HG03558 (cell line): ENCODE measurements around the gene SULT1A3.
"Not testable (repeated sequence)": the region's sequence is repeated elsewhere in the genome, so short reads cannot be mapped to it uniquely, and the experiment has no call there.

Experiments
- ATAC-seq: cut with Tn5 transposase; IDR thresholded peaks from one replicate; pipeline ENCODE4 v1.9.1; 2021; ENCODE audit warnings: moderate number of reproducible peaks; ENCODE audit not compliant: unreplicated experiment; ENCODE audit errors: extremely low read depth

Gene SULT1A3

DNA sequence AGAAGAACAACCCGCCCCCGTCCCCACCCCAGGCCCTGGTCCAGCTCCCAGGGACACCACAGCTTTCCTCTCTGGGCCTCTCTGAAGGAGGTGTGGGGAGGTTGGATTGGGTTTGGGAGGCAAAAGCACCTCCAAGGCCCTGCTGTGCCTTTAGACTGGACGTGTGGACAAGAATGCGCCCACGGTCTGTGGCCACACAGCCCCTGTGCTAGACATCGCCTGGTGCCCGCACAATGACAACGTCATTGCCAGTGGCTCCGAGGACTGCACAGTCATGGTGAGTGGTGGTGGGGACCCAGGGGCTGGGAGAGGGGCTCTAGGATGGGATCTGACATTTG, 12.6 kb upstream of the SULT1A3 start:
- ATAC-seq, result no peak

GRCh38 chr16:30186782-30187555, 12.1 kb upstream of the SULT1A3 start:
- no peak for ATAC-seq

- no peak for ATAC-seq
These were observed 11.5 kb upstream of the SULT1A3 start for GRCh38 chr16:30187556-30187865.

- no peak for ATAC-seq
These were observed 11.0 kb upstream of the SULT1A3 start for GRCh38 chr16:30187971-30188561.

DNA sequence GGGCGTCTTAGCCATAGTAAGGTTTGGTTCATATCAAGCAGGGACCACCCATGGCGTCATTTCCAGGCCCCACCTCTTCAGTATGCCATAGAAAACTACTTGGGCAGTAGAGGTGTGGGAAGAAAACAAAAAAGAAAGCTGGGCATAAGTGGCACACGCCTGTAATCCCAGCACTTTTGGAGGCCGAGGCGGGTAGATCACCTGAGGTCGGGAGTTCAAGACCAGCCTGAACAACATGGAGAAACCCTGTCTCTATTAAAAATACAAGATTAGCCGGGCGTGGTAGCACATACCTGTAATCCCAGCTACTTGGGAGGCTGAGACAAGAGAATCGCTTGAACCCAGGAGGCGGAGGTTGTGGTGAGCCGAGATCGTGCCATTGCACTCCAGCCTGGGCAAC, 7.9 kb upstream of the SULT1A3 start:
- ATAC-seq, result not testable (repeated sequence)

DNA sequence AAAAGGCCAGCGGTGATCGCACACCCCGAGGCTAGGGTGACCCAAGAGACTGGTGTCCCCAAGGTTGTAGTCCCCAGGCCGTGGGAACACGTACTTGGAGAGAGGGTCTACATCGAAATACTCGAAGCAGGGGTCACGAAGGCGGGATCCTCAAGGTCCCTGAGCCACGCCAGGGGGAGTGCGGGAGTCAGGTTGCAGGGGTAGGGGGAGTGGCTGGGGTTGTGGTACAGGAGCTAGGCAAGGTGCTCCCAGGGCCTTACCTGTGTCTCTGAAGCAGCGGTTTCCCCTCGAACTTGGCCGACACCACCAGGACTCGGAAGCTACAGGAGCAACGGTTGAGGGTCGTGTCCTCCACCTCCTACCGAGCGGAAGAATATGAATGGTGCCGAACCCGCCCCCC, 6.0 kb upstream of the SULT1A3 start:
- not testable (repeated sequence) for ATAC-seq

- ATAC-seq, result peak; percentile 76
These were observed 5.4 kb upstream of the SULT1A3 start, which contains the start of the genes BOLA2B and SLX1A for GRCh38 chr16:30193615-30194014. Gene BOLA2B (minus strand): TSS chr16:30193666. CDS start chr16:30193595, 71 bp downstream. Gene SLX1A (plus strand): TSS chr16:30193875. CDS start chr16:30194085, 210 bp downstream.

- peak; percentile 26 for ATAC-seq
These were observed 4.7 kb upstream of the SULT1A3 start for GRCh38 chr16:30194172-30194925.

DNA sequence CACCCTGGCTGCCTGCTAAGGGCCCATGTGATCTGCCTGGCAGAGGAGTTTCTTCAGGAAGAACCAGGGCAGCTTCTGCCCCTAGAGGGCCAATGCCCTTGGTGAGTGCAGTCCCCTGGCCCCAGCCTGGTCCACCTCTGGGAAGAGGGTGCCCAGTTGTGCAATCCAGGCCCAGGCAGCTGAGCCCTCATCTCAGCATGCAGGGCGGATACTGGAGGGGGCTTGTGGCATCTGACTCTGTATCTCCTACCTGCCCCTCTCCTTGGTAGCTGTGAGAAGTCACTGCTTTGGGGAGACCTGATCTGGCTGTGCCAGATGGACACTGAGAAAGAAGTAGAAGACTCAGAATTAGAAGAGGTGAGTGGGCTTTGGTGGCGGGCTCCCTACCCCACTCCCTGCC, 2.1 kb upstream of the SULT1A3 start:
- not testable (repeated sequence) for ATAC-seq

- not testable (repeated sequence) for ATAC-seq
These were observed 721 bp downstream of the SULT1A3 start for GRCh38 chr16:30199608-30200343.

- not testable (repeated sequence) for ATAC-seq
These were observed 6.6 kb downstream of the SULT1A3 start for GRCh38 chr16:30205541-30206236.

DNA sequence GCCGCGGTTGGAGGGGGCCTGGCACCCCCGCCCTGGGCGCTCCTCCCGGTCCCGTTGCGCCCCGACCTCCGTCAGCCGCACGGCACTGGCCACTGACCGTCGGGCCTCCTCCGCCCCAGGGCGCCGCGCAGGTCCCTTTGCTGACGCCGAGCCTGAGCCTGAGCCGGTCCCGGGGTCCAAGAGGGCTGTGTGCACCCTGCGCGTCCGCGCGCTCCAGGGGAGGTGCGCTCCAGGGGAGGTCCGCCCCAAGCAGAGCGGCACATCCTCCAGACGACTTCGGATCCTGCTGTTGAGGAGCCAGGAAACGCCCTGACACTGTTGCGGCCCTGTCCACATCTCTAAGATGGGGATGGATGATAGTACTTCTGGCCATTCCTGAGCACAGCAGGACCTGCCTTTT, 7.2 kb downstream of the SULT1A3 start:
- ATAC-seq, result not testable (repeated sequence)

DNA sequence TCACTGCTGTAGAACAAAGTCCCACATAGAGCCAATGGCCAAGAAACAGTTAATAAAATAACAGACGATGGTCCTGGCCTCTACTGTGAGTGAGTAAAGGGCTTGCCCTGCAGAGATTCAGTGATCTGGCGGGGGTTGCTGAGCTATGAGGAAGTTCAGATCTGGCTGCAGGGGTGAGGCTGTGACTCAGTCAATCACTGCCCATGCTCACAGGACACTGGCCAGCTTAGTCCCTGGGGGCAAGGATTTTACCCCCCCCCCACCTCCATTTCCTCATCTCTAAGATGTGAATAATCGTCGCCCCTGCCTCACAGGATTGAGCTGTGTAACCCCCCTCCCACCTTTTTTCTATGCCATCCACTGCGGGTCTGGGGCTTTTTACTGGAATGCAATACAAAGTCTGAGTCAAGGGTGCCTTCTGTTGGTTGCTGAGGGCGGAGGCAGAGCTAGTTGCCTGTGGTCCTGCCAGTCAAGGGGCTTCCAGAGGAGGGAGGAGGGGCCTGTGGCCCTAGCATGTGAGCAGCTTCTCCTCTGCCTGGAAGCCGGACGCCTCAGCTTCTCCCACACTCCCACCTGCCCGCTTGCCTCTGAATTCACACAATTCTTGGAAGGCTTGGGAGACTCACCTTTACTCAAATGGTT, 8.1 kb downstream of the SULT1A3 start:
- not testable (repeated sequence) for ATAC-seq

GRCh38 chr16:30209032-30209431, 10.0 kb downstream of the SULT1A3 start:
- ATAC-seq, result not testable (repeated sequence)

GRCh38 chr16:30211414-30211813, 12.4 kb downstream of the SULT1A3 start:
- ATAC-seq, result not testable (repeated sequence)

GRCh38 chr16:30217082-30217481, 18.0 kb downstream of the SULT1A3 start:
- not testable (repeated sequence) for ATAC-seq

DNA sequence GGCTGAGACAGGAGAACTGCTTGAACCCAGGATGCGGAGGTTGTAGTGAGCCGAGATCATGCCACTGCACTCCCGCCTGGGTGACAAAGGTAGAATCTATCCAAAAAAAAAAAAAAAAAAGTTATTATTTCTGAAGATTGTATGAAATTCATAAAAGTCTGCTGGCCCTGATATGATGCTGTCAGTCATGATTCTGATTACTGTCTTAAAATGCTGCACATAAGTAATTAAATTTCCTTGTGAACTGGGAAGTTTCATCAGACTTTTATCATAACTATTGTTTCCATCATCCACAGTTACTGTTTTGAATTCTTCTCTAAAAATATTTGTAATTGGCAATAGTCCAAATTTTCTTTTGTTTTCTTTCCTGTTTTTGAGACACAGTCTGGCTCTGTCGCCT, 49.3 kb downstream of the SULT1A3 start, which contains the start of gene NPIPB13:
Gene NPIPB13, minus strand, starts transcription at position 101 of the 400 bp plus-strand sequence. CDS start 2,906 bp downstream, outside the sequence.
- not testable (repeated sequence) for ATAC-seq
